NCI-H2081 (cell line): ENCODE data around the gene SEC14L1.
"Not testable (repeated sequence)": the region's sequence is repeated elsewhere in the genome, so short reads cannot be mapped to it uniquely, and the experiment has no call there.

Experiments
- DNase-seq, 2 experiments: peaks; one replicate each; lab custom pipeline; 2025; lab: John Stamatoyannopoulos, UW

Gene SEC14L1

GRCh38 chr17:77237232-77238008 is 96.7 kb downstream of the SEC14L1 start:
- no peak for DNase-seq

- no peak for DNase-seq
Observed at GRCh38 chr17:77240976-77241375, 100.2 kb downstream of the SEC14L1 start.

GRCh38 chr17:77242118-77242851 is 101.5 kb downstream of the SEC14L1 start:
- DNase-seq = peak in 1 of 2 experiments; percentile 20

GRCh38 chr17:77245162-77245926 is 104.6 kb downstream of the SEC14L1 start:
- no peak for DNase-seq

GRCh38 chr17:77246110-77247047 is 105.6 kb downstream of the SEC14L1 start:
- DNase-seq = no peak

- DNase-seq = peak; percentile 84 to 85
Observed at GRCh38 chr17:77247048-77247541, 106.3 kb downstream of the SEC14L1 start.

- no peak for DNase-seq
Observed at GRCh38 chr17:77247609-77248008, 106.8 kb downstream of the SEC14L1 start.

GRCh38 chr17:77248216-77249114 is 107.7 kb downstream of the SEC14L1 start:
- DNase-seq = no peak

- DNase-seq = no peak
Observed at GRCh38 chr17:77251622-77252183, 110.9 kb downstream of the SEC14L1 start.

GRCh38 chr17:77252306-77252705 is 111.5 kb downstream of the SEC14L1 start:
- not testable (repeated sequence) for DNase-seq

- DNase-seq = no peak
Observed at GRCh38 chr17:77253611-77254051, 112.9 kb downstream of the SEC14L1 start.

GRCh38 chr17:77254951-77255825 is 114.4 kb downstream of the SEC14L1 start:
- no peak for DNase-seq

- DNase-seq = not testable (repeated sequence)
Observed at GRCh38 chr17:77255970-77256369, 115.2 kb downstream of the SEC14L1 start.

- DNase-seq = no peak
Observed at GRCh38 chr17:77256710-77257109, 115.9 kb downstream of the SEC14L1 start.

- no peak for DNase-seq
Observed at GRCh38 chr17:77257169-77257568, 116.4 kb downstream of the SEC14L1 start.

GRCh38 chr17:77257596-77258458 is 117.1 kb downstream of the SEC14L1 start:
- DNase-seq = no peak

GRCh38 chr17:77258638-77259037 is 117.9 kb downstream of the SEC14L1 start:
- DNase-seq = no peak
